OCI-LY1 (cell line): ENCODE results near the gene CXCR3.

Experiments
- CTCF ChIP-seq: fragments of 200-600 bp; sonication (generic), shearing (Covaris generic); IDR thresholded peaks from 2 replicates; pipeline ENCODE4 v1.5.1; 2017; ENCODE audit warnings: mild to moderate bottlenecking, antibody characterized with exemption, low read length, moderate library complexity, mixed read lengths
- EZH2 ChIP-seq: fragments of 200-600 bp; sonication (generic), shearing (Covaris generic); IDR thresholded peaks from 2 replicates; pipeline ENCODE4 v1.8.0; 2017; ENCODE audit warnings: borderline replicate concordance, mixed run types, mild to moderate bottlenecking, antibody characterized with exemption, low read length, moderate library complexity, mixed read lengths

- TF ChIP-seq CTCF (no peak), EZH2 (no peak)
These were observed 39.0 kb upstream of the CXCR3 start for GRCh38 chrX:71657267-71657666.
